ENCODE results near the gene FES.

Gene FES

DNA sequence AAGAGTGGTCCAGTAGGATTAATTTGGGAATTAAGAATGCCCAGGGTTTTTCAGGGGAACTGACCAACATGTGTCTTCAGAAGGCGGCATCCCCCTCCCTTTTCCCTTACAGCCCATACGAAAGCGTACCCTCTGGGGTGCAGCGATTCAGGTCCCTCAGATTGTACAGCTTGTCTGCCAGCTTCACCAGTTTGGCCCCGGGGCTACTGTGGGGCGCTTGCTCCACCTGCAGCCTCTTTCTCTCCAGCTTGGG, 47.2 kb downstream of the FES start:
- DNase-seq (ENCODE audit: low spot score), result no peak

DNA sequence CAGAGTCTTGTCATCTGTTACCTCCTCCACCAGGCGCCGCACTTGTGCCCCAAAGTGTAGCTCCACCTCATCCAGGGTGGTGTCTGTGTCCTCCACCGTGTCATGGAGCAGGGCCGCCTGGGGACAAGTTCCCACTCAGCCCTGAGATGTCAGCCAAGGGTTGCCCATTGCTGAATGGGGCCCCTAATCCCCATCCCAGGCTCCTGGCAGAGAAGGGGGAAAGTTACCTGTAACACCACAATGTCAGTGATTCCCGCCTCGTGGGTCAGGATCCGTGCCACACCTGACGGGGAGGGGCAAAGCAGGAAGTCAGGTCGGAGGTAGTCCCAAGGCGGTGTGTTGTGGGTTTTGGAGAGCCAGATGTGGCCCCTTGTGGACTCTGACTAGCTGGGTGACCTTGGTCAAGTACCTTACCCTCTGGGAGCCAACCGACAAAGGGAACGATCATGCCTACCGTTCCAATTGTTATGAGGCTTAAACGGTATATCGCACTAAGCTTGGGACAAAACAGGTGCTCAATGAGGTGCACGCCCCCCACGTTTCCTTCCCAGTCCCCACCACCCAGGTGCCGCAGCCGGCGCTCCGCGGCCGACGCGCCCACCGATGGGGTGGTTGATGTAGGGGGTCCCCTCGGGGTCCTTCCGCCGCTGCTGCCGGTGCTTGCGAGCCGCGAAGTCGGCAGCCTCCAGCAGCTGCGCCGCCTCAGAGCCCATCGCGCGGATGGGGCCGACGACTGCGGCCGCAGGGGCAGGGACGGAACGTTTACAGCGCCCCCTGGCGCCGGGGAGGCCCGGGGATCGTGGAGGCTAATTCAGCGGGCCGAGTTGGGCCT, 47.7 kb downstream of the FES start, which contains the start of gene HDDC3:
HDDC3 (minus strand) TSS at position 722 of the 832 bp plus-strand sequence; CDS start at position 713, 9 bp downstream.
- peak; percentile 94 for DNase-seq (ENCODE audit: low spot score)

DNA sequence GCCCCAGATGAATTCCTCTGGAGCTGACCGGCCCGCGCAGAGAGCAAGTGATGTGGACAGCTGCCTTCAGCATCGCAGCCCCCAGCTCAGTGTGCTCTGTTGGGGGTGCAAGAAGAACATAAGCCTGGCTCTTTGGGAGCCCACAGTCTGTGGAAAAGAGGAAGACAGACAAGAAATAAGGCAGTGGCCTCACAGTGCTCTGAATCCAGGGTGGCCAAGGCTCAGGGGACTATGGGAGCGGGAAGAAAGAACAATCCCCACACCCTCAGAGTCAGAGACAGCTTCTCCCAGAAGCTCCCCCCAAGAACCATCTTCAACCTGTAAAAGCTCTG, 48.3 kb downstream of the FES start:
- no peak for DNase-seq (ENCODE audit: low spot score)

DNA sequence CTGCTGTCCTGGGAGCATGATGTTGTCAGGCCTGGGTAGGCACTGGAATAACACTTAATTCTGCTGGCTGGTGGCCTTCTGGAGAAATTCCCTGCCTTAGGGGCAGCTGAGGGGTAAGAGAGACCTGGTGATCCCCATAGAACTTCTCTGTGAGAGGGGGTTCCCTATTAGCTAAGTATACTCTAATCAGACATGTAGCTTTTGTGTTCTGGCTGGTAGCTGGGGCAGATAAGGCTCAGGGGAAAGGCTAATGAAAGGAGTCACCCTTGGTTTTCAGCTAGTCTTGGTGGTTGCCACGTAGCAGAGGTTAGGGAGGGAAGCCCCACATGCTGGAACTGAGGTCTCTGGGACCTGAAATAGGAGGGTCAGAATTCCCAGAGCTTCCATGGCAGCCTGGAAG, 49.0 kb downstream of the FES start:
- DNase-seq (ENCODE audit: low spot score), result peak; percentile 67

DNA sequence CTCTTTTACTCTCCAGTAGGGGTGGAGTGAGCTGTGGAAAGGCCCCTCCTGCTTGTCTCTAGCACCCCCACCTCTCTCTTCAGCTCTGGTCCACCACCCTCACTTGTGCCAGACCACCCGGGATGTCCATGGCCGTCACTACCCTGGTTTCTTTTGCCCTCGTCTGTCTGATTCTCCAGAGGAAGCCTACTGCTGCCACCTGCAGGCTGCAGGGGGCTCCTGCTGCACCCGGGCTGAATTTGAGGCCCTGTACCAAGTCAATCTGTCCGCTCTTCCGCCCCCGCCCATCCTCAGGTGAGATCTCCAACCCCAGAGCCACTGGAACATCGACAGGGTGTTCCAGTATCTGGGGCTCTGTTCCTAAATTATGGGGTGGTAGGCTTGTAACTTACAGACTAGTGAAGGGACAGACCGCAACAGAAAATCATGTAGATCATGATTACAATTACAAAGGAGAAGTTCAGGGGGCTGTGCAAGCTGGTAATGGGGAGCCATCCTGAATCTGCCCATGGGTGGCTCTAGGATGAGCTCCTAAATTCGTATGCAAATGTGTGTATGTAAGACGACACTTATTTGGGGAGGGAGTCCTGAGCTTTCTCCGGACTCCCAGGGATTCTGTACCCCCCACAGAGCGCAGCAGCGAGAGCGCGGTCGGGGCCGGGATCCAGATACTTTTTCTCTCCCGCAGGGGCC, 50.1 kb downstream of the FES start:
- peak; percentile 89 for DNase-seq (ENCODE audit: low spot score)

DNA sequence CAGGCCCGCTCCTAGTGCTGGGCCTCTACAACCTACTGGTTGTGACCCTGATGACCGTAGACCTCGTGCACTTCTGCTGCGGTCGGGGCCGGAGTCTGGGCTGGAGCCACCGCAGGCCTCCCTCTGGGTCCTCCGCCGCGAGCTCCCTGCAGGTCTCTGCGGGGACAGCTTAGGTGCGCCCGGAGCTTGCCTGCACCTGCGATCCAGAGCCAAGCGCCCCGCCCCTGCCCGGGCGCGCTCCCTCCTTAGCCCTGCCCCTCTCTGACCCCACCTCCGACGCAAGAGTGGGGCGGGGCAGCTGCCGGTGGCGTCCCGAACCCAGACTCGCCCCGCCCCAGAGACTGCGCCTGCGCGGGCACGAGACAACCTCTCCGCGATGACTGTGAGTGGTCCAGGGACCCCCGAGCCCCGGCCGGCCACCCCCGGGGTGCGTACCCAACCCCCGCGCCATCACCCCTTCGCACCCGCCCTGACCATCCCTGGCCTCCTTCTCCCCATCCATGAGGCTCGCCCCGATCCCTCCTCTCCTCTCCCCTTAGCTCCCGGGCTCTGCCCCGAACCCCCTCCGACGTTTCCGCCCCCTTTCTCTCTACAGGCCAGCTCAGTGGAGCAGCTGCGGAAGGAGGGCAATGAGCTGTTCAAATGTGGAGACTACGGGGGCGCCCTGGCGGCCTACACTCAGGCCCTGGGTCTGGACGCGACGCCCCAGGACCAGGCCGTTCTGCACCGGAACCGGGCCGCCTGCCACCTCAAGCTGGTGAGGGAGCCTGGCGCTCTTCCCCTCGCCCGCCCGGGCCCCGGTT, 50.8 kb downstream of the FES start, which contains the start of gene UNC45A:
UNC45A (plus strand) TSS at position 337 of the 803 bp plus-strand sequence; CDS start at position 377, 40 bp downstream.
- peak; percentile 95 for DNase-seq (ENCODE audit: low spot score)

DNA sequence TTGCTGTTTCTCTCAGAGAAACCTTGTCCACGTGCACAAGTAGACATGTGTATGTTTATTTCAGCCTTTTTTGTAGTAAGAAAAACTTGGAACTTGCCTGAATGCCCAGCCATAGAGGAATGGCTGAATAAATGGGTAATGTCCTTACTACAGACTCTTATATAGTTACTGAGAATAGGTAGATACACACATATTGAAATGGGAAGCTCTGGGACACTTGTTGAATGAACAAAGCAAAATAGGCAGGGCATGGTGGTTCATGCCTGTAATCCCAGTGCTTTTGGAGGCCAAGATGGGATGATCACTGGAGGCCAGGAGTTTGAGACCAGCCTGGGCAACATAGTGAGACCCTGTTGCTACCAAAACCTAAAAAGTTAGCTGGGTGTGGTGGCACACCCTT, 52.5 kb downstream of the FES start:
- no peak for DNase-seq (ENCODE audit: low spot score)

DNA sequence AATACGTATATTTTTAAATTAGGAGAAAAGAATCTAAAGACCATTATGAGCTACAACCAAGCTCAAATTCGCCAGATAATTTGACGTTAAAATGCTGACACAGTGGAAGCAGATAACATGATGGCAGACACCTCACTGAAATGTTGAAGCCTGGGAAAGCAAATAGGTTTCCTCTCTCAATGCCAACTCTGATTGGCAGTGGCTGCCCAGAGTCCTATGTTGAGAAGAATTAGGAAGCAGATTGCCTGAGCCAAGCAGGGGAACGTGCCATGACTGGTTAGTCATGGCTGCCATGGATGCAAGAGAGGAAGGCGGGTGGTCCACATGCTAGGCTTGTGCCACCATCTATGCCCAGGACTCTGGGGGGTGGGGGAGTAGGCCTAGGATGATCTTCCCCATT, 54.0 kb downstream of the FES start:
- no peak for DNase-seq (ENCODE audit: low spot score)

DNA sequence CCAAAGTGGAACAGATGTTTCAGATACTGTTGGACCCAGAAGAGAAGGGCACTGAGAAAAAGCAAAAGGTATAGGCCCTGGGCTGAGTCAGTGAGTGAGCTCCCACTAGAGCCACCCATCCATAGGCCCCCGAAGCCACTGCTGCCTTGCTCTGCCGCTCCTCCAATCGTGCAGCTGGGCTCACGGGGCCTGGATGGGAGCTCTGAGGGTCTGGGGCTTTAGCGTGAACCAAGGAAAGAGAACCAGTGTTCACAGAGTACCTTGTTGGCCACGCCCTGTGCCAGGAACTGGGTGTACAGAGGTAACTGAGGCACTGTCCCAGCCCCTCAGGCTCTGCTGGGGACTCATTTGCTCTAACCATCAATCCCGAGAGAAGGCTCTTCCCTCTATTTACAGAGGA, 55.5 kb downstream of the FES start:
- DNase-seq (ENCODE audit: low spot score), result no peak

DNA sequence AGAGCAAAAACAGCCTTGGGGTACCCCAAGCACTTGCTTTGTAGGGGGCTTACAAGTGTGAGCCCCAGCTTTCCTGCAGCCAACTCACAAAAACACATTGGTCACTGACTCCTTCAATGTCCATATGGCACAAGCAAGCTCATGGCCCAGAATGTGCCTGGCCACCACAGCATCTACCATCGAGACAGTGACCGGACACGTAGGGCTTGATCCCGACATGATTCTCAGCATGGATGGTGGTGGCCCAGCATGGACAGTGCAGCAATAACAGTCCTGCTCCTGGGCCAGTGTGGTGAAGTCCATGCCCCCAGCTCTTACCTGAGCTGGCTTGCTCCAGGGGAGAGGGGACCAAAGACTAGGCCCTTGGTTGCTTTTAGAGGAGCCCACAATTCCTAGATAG, 56.7 kb downstream of the FES start:
- no peak for DNase-seq (ENCODE audit: low spot score)

DNA sequence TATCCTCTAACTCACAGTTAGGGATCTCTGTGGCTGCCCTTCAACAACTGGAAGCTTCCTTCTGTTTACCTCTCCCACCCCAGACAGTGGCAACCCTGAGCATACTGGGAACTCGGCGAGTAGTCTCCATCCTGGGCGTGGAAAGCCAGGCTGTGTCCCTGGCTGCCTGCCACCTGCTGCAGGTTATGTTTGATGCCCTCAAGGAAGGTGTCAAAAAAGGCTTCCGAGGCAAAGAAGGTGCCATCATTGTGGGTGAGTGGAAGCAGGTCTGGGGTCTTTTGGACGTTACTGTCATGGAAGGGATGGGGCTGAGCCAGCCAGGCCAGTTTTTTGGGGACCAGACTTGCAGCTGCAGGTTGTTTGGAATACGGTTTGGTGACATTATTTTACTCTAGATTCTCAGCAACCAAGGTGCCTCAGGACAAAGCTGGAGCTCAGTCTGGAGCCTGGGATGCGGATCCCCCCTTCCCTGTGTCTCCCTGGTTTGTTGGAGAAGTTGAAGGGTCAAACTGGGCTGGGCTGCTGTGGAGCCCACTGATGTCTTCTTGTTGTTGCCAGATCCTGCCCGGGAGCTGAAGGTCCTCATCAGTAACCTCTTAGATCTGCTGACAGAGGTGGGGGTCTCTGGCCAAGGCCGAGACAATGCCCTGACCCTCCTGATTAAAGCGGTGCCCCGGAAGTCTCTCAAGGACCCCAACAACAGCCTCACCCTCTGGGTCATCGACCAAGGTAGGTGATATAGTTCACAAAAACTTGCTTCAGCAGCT, 58.2 kb downstream of the FES start:
- no peak for DNase-seq (ENCODE audit: low spot score)

DNA sequence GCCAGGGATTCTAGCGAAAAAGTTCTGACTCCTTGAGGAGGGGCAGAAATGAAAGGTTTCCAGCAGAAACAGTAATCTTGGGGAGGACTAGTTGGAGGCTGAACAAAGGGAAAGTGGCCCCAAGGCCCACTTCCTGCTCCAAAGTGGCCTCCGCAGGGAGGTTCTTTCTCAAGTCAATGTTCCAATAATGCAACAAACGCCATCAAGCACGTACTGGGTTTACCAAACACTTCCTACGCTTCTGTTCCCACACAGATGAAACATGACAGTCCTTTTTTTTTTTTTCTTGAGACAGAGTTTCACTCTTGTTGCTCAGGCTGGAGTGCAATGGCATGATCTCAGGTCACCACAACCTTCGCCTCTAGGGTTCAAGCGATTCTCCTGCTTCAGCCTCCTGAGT, 60.8 kb downstream of the FES start:
- DNase-seq (ENCODE audit: low spot score), result no peak

All from hematopoietic multipotent progenitor cell treated with erythropoietin and hydrocortisone succinate and interleukin-3 and kit ligand, for 15 days (in vitro differentiated cells).